Stimulated activated CD8-positive, alpha-beta memory T cell treated with anti-CD3 and anti-CD28 coated beads, Interleukin-4, amount 100 ng/mL, for 48 hours (primary cell): ENCODE data around the gene SOX13.
A peak's percentile ranks its signal among the peaks of the same experiment; 100 is the strongest.
"Not testable (repeated sequence)": the region's sequence is repeated elsewhere in the genome, so short reads cannot be mapped to it uniquely, and the experiment has no call there.

Experiments
- DNase-seq: peaks from one replicate; pipeline ENCODE4 v3.0.0-alpha.2; 2020

Gene SOX13

GRCh38 chr1:204072931-204073836 lies at the start of gene SOX13:
TSS of gene SOX13 (plus strand) at chr1:204073115. CDS start at chr1:204112916, 39,801 bp downstream.
- DNase-seq = peak; percentile 53

- DNase-seq = no peak
Measured at GRCh38 chr1:204025917-204026707, 46.8 kb upstream of the SOX13 start.

GRCh38 chr1:204027446-204027845 lies 45.5 kb upstream of the SOX13 start:
- no peak for DNase-seq

- no peak for DNase-seq
Measured at GRCh38 chr1:204029016-204029415, 43.9 kb upstream of the SOX13 start.

GRCh38 chr1:204031098-204031710 lies 41.7 kb upstream of the SOX13 start:
- no peak for DNase-seq

GRCh38 chr1:204032642-204033235 lies 40.2 kb upstream of the SOX13 start:
- no peak for DNase-seq

- no peak for DNase-seq
Measured at GRCh38 chr1:204033306-204033705, 39.6 kb upstream of the SOX13 start.

GRCh38 chr1:204036882-204037655 lies 35.8 kb upstream of the SOX13 start:
- no peak for DNase-seq

- DNase-seq = no peak
Measured at GRCh38 chr1:204041232-204041767, 31.6 kb upstream of the SOX13 start.

GRCh38 chr1:204041803-204042505 lies 31.0 kb upstream of the SOX13 start:
- no peak for DNase-seq

GRCh38 chr1:204042516-204042915 lies 30.4 kb upstream of the SOX13 start:
- DNase-seq = no peak

- no peak for DNase-seq
Measured at GRCh38 chr1:204043680-204044079, 29.2 kb upstream of the SOX13 start.

GRCh38 chr1:204044448-204044847 lies 28.5 kb upstream of the SOX13 start:
- DNase-seq = no peak

GRCh38 chr1:204045430-204045829 lies 27.5 kb upstream of the SOX13 start:
- DNase-seq = no peak

GRCh38 chr1:204046346-204046745 lies 26.6 kb upstream of the SOX13 start:
- DNase-seq = no peak

GRCh38 chr1:204048796-204049195 lies 24.1 kb upstream of the SOX13 start:
- not testable (repeated sequence) for DNase-seq

GRCh38 chr1:204051258-204051657 lies 21.7 kb upstream of the SOX13 start:
- DNase-seq = no peak

GRCh38 chr1:204051718-204052117 lies 21.2 kb upstream of the SOX13 start:
- DNase-seq = no peak

GRCh38 chr1:204053893-204054292 lies 19.0 kb upstream of the SOX13 start:
- no peak for DNase-seq

- DNase-seq = no peak
Measured at GRCh38 chr1:204059970-204060369, 12.9 kb upstream of the SOX13 start.

- no peak for DNase-seq
Measured at GRCh38 chr1:204062106-204062505, 10.8 kb upstream of the SOX13 start.
